ENCODE measurements around the gene BRI3.

- TF ChIP-seq SIN3A (IDR thresholded peaks at IDR 0.05; ENCODE audit: low read depth, low read length) (no peak), CTCF (IDR thresholded peaks at IDR 0.05 in 2 of 3, conservative IDR thresholded peaks at IDR 0.05 in 1 of 3; ENCODE audit: control insufficient read depth in 2 of 3, extremely low read depth in 1 of 3, insufficient read depth in 1 of 3, low read depth in 3 of 3, low read length in 3 of 3) (no peak), POLR2A (IDR thresholded peaks at IDR 0.05; ENCODE audit: low read depth, low read length) (no peak), ATF7 (IDR thresholded peaks at IDR 0.05; ENCODE audit: low read depth) (no peak), MAX (IDR thresholded peaks at IDR 0.05; ENCODE audit: low read depth, low read length) (no peak), RAD21 (IDR thresholded peaks at IDR 0.05; ENCODE audit: insufficient read depth, low read depth, low read length) (no peak), POLR2AphosphoS5 (IDR thresholded peaks at IDR 0.05; ENCODE audit: low read length) (no peak), EZH2 (IDR thresholded peaks at IDR 0.05; ENCODE audit: borderline replicate concordance, control insufficient read depth, low read depth, low read length) (no peak), BHLHE40 (IDR thresholded peaks at IDR 0.05; ENCODE audit: borderline replicate concordance in 1 of 2, low read depth in 2 of 2, low read length in 1 of 2) (no peak), NRF1 (conservative IDR thresholded peaks at IDR 0.05; ENCODE audit: low read depth, low read length) (no peak), USF2 (IDR thresholded peaks at IDR 0.05; ENCODE audit: borderline replicate concordance, low read depth, low read length) (no peak), YY1 (IDR thresholded peaks at IDR 0.05; ENCODE audit: low read depth, low read length) (no peak), IRF3 (IDR thresholded peaks at IDR 0.05) (no peak), NFYA (IDR thresholded peaks at IDR 0.05; ENCODE audit: borderline replicate concordance, low read depth, low read length) (no peak)
These were observed 2.4 kb downstream of the BRI3 start for GRCh38 chr7:98283887-98284222.

All from GM12878 (cell line).